Liver (tissue), 3 donors: ENCODE results near the gene ACBD7.

Experiments used
- GABPA ChIP-seq, 2 donors: IDR thresholded peaks in 1 of 2; conservative IDR thresholded peaks in 1 of 2; 2 replicates each; pipeline ENCODE4 v1.6.1; 2016; ENCODE audit warnings: antibody characterized with exemption in 2 of 2, mild to moderate bottlenecking in 1 of 2, moderate library complexity in 1 of 2
- JUND ChIP-seq, 2 donors: IDR thresholded peaks; 2 replicates each; pipeline ENCODE4 v1.6.1; 2016; ENCODE audit warnings: antibody characterized with exemption in 2 of 2
- RXRA ChIP-seq, 2 donors: IDR thresholded peaks; 2 replicates each; pipeline ENCODE4 v1.6.1; 2017 to 2018; ENCODE audit warnings: antibody characterized with exemption in 2 of 2, mild to moderate bottlenecking in 1 of 2
- SP1 ChIP-seq: IDR thresholded peaks from 2 replicates; pipeline ENCODE4 v1.6.1; 2018; ENCODE audit warnings: antibody characterized with exemption, mild to moderate bottlenecking
- TAF1 ChIP-seq: conservative IDR thresholded peaks from 2 replicates; pipeline ENCODE4 v1.6.1; 2016; ENCODE audit warnings: antibody characterized with exemption, mild to moderate bottlenecking
- YY1 ChIP-seq: IDR thresholded peaks from 2 replicates; pipeline ENCODE4 v1.6.1; 2016; ENCODE audit warnings: antibody characterized with exemption, mild to moderate bottlenecking
- TF ChIP-seq, protein P1 (sequence below): fragments of 150-350 bp; IDR thresholded peaks from 2 replicates; pipeline ENCODE4 v1.5.1; 2017; ENCODE audit warnings: improper control_type of control experiment, low read depth, low read length; ENCODE audit not compliant: missing input control
- TF ChIP-seq, protein P2 (sequence below): IDR thresholded peaks from 2 replicates; pipeline ENCODE4 v1.6.1; 2016; ENCODE audit warnings: antibody characterized with exemption, mild to moderate bottlenecking
- TF ChIP-seq, protein P3 (sequence below): IDR thresholded peaks from 2 replicates; pipeline ENCODE4 v1.6.1; 2016; ENCODE audit warnings: antibody characterized with exemption
- TF ChIP-seq, protein P4 (sequence below): IDR thresholded peaks from 2 replicates; pipeline ENCODE4 v1.6.1; 2016; ENCODE audit warnings: antibody characterized with exemption
- donor health status: healthy.
- donor health status: healthy.

DNA sequence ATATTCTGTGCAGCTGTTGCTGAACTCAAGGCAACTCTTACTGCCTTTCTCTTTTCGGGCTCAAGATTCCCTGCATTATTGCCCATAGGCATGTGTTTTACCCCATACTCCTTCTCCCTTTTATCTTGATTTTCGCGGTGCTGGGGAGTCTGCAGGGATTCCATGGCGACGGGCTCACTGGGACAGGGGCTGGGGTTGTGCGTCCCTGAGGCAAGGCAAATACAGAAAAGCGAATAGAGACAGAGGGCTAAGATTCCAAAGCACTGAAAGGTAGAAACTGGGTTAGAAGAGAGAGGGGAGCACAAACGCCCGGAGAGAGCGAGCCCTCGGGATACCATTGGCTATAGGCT is 8.1 kb upstream of the ACBD7 start:
- TF ChIP-seq, protein P1, sequence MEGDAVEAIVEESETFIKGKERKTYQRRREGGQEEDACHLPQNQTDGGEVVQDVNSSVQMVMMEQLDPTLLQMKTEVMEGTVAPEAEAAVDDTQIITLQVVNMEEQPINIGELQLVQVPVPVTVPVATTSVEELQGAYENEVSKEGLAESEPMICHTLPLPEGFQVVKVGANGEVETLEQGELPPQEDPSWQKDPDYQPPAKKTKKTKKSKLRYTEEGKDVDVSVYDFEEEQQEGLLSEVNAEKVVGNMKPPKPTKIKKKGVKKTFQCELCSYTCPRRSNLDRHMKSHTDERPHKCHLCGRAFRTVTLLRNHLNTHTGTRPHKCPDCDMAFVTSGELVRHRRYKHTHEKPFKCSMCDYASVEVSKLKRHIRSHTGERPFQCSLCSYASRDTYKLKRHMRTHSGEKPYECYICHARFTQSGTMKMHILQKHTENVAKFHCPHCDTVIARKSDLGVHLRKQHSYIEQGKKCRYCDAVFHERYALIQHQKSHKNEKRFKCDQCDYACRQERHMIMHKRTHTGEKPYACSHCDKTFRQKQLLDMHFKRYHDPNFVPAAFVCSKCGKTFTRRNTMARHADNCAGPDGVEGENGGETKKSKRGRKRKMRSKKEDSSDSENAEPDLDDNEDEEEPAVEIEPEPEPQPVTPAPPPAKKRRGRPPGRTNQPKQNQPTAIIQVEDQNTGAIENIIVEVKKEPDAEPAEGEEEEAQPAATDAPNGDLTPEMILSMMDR: no peak
- TF ChIP-seq, protein P2, sequence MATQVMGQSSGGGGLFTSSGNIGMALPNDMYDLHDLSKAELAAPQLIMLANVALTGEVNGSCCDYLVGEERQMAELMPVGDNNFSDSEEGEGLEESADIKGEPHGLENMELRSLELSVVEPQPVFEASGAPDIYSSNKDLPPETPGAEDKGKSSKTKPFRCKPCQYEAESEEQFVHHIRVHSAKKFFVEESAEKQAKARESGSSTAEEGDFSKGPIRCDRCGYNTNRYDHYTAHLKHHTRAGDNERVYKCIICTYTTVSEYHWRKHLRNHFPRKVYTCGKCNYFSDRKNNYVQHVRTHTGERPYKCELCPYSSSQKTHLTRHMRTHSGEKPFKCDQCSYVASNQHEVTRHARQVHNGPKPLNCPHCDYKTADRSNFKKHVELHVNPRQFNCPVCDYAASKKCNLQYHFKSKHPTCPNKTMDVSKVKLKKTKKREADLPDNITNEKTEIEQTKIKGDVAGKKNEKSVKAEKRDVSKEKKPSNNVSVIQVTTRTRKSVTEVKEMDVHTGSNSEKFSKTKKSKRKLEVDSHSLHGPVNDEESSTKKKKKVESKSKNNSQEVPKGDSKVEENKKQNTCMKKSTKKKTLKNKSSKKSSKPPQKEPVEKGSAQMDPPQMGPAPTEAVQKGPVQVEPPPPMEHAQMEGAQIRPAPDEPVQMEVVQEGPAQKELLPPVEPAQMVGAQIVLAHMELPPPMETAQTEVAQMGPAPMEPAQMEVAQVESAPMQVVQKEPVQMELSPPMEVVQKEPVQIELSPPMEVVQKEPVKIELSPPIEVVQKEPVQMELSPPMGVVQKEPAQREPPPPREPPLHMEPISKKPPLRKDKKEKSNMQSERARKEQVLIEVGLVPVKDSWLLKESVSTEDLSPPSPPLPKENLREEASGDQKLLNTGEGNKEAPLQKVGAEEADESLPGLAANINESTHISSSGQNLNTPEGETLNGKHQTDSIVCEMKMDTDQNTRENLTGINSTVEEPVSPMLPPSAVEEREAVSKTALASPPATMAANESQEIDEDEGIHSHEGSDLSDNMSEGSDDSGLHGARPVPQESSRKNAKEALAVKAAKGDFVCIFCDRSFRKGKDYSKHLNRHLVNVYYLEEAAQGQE: no peak
- TF ChIP-seq TAF1 (no peak), GABPA (IDR thresholded peaks at IDR 0.05 in 1 of 2, conservative IDR thresholded peaks at IDR 0.05 in 1 of 2) (no peak), SP1 (no peak), JUND (IDR thresholded peaks at IDR 0.05) (no peak), YY1 (no peak), RXRA (IDR thresholded peaks at IDR 0.05) (no peak)
- TF ChIP-seq, protein P3, sequence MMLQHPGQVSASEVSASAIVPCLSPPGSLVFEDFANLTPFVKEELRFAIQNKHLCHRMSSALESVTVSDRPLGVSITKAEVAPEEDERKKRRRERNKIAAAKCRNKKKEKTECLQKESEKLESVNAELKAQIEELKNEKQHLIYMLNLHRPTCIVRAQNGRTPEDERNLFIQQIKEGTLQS: no peak
- TF ChIP-seq, protein P4, sequence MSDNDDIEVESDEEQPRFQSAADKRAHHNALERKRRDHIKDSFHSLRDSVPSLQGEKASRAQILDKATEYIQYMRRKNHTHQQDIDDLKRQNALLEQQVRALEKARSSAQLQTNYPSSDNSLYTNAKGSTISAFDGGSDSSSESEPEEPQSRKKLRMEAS: no peak
